ENCODE data around the gene KRT71. TPM values are rescaled to one million over a fixed set of nuclear protein-coding genes. Genes with fewer than 3 reads are reported as not detected.

KRT71 gene
- polyA plus RNA-seq, 3 donors, result not detected

DNA sequence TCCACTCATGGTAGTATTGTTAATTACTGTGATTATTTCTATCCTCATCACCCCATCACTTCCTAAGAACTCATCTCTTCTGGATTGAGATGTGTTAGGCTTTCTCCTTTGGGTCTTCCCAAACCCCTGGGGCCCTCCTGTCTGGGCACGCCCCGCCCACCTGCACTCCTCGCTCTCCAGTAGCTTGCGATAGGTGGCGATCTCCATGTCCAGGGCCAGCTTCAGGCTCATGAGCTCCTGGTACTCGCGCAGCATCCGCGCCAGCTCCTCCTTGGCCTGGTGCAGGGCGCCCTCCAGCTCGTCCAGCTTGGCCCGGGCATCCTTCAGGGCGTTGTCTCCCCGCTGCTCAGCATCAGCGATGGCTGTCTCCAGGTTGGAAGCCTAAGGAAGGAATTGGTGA is 6.8 kb downstream of the KRT71 start:
- H3K27ac ChIP-seq (ENCODE audit: low read depth, low read length), result no peak overlapping the region
- WGBS, 3 donors, result 83 to 88% (median 88%) methylated on average over 15 of the region's 15 CpGs

GRCh38 chr12:52543985-52544883 is 8.7 kb downstream of the KRT71 start:
- 70 to 81% (median 75%) methylated on average over 17 of the region's 17 CpGs for WGBS, 3 donors

DNA sequence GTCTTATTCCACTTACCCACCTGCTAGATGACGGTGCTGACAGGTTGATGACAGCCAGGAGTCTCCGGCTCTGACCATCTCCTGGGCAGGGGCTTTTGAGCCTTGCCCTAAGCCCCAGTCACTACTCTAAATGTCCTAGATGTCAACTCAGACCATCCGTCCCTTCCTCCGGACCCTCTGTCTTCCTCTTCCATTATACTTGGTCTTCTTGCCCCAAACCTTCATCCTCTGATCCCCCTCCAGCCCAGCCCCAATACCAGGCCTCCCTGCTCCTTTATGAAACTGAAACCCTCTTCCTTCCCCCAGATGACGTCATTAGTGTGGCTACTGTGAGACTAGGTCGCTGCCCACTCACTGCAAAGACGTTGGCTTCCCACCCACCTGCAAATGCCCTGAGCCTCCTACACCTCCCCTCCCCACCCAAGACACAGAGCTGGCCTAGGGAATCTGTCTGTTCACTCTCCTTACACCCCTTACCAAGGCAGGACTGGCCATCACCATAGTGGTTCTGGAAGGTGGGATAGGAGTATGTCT is 10.1 kb downstream of the KRT71 start:
- 68 to 71% (median 69%) methylated on average over 7 of the region's 7 CpGs for WGBS, 3 donors
- no peak overlapping the region for H3K27ac ChIP-seq (ENCODE audit: low read depth, low read length)

More at GRCh38 chr12:52543985-52544883, 8.7 kb downstream of the KRT71 start:
- H3K27ac ChIP-seq (ENCODE audit: low read depth, low read length), result no peak overlapping the region

- H3K27ac ChIP-seq (ENCODE audit: low read depth, low read length), result no peak overlapping the region
Observed at GRCh38 chr12:52542157-52542556, 10.8 kb downstream of the KRT71 start.

DNA sequence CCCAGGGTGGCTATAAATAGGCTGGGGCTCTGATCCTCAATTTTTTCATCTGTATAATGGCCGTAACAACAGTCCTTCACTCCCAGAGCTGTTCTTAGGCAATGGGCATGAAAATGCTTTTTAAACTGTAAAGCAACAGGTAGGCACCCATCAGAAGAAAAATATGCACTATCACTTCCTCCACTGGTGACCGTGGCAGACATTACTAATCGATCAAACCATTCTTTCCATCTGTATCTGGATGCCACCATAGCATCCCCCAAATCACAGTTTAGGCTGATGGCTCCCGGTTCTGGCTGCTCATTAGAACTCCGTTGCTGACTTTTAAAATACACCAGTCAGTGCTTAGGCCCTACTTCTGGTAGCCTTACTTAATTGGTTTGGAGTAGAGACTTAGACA is 11.2 kb downstream of the KRT71 start:
- H3K27ac ChIP-seq (ENCODE audit: low read depth, low read length), result no peak overlapping the region
- 91 to 94% (median 91%) methylated on average over 5 of the region's 5 CpGs for WGBS, 3 donors

DNA sequence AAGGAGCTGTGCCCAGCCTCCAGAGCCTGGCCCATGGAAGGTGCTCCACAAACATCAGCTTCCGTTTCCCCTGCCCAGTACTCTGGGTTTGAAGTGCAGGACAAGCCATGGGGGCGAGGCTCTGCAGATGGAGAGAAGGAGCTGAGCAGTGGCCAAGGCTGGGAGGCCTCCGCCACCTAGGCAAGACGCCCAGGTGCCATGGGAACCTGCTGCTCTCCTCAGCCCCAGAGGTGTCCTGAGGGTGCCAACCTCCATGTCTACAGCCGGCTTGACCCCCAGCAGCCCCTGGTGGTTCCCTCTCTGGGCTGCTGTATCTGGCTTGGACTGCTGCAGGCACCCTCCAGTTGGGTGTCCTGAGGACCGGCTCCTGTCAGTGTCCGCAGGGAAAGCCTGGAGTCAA is 12.4 kb downstream of the KRT71 start:
- WGBS, 3 donors, result 92 to 96% (median 94%) methylated on average over 7 of the region's 7 CpGs

DNA sequence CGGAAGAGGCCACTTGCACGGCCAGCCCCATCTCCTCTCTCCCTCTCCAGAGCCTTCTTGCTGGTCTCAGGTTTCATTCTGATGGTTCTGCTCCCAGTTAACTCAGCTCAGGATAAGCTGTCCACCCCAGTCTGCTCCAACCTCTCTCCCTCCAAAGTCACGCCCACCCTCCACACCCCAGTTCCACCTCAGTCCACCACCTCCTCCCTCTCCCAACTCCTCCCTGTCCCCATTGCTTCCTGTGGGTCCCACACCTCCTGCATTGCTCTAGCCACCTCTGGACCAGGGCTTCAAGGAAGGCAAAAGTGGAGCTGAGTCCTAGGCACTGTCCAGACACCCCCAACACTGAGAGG is 13.1 kb downstream of the KRT71 start:
- 80 to 96% (median 85%) methylated on average over 3 of the region's 3 CpGs for WGBS, 3 donors
- no peak overlapping the region for H3K27ac ChIP-seq (ENCODE audit: low read depth, low read length)

More for the DNA sequence above, 12.4 kb downstream of the KRT71 start:
- no peak overlapping the region for H3K27ac ChIP-seq (ENCODE audit: low read depth, low read length)

DNA sequence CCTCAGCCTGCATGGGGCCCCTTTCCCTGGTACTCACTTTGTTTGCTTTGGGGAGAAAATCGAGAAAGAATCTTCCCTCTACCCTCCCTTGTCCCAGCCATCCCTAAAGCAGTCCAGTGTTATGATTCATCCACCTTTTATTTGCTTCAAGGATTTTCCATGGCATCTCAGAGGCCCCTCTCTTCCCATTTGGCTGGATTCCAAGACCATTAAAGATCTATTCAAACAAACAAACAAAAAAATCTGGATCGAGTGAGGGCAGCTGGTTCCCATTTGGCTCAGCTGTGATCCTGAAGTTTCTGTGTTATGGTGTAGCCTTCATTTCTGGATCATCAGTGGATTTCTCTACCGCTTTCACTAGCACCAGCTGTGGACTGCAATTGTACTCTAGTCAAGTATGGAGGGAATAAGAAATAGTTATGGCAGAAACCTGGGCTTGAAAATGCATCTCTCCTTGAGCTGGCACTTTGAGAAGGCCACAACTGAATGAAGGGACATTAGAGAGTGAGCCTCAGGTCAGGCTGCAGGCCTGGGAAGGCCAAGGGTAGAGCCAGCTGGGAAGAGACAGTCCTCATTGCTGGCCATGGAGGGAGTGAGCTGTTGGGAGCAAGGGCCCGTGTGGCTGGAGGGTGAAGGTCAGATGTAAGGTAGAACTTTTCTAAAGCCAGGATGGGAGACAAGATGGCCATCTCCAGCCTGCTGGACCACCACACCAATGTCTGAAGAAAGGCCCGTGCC is 13.7 kb downstream of the KRT71 start:
- 57 to 63% (median 63%) methylated on average over 5 of the region's 5 CpGs for WGBS, 3 donors

DNA sequence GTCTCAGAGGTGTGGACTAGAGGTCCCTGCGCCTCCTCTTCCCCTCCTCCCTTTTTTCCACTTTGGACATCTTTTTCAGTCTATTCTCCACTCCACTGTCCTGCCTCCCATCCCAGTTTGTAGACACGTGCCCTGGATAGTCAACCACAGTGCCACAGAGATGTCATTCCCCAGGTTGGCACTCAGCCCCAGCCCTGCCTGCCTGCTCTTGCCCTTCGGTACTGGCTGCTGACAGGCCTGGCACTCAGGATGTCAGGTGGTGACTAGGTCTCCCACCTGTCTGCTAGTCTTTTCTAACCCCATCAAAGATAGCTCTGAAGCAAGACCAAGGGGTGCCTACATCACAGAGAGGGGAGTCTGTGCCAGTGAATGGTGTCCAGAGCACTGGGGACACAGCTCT is 15.8 kb downstream of the KRT71 start:
- WGBS, 3 donors, result 67 to 86% (median 79%) methylated on average over 3 of the region's 3 CpGs
- H3K27ac ChIP-seq (ENCODE audit: low read depth, low read length), result no peak overlapping the region

More for the DNA sequence above, 13.7 kb downstream of the KRT71 start:
- H3K27ac ChIP-seq (ENCODE audit: low read depth, low read length), result no peak overlapping the region

DNA sequence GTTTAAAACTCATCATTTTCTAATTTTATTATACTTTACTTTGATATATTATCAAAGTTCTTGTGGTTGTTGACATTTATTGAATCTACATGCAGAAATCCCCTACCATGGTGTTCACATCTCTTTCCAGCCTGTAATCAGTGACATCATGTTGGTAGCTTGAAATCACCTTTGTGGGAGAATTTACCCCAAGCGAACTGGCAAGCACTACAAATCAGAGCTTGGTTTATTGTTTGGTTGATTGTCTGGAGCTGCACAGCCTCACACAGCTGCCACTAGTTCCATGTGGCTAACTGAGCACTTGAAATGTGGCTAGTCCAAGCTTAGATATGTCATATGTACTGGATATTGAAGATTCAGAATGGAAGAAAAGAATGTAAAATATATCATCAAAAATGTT is 17.4 kb downstream of the KRT71 start:
- 0 to 68% (median 37%) methylated on average over 1 of the region's 1 CpG for WGBS, 3 donors

DNA sequence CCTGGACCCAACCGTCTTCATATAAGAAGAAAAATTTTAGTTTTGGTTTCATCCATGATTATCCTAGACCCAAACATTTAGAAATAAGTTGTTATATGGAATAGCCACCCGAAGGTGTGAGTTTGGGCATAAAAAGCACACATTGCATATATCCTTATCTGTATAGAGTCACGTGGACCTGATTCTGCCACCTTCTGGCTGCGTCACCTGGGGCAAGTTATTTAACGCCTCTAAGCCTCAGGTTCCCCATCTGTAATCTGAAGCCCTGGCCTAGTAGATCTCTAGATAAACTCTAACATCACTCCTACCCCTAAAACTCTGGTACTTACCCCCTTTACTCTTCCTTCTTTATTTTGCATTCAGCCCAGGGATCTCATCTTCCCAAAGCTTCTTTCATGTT is 18.5 kb downstream of the KRT71 start:
- WGBS, 3 donors, result 74 to 83% (median 78%) methylated on average over 5 of the region's 5 CpGs
- no peak overlapping the region for H3K27ac ChIP-seq (ENCODE audit: low read depth, low read length)

More for the DNA sequence above, 17.4 kb downstream of the KRT71 start:
- no peak overlapping the region for H3K27ac ChIP-seq (ENCODE audit: low read depth, low read length)

DNA sequence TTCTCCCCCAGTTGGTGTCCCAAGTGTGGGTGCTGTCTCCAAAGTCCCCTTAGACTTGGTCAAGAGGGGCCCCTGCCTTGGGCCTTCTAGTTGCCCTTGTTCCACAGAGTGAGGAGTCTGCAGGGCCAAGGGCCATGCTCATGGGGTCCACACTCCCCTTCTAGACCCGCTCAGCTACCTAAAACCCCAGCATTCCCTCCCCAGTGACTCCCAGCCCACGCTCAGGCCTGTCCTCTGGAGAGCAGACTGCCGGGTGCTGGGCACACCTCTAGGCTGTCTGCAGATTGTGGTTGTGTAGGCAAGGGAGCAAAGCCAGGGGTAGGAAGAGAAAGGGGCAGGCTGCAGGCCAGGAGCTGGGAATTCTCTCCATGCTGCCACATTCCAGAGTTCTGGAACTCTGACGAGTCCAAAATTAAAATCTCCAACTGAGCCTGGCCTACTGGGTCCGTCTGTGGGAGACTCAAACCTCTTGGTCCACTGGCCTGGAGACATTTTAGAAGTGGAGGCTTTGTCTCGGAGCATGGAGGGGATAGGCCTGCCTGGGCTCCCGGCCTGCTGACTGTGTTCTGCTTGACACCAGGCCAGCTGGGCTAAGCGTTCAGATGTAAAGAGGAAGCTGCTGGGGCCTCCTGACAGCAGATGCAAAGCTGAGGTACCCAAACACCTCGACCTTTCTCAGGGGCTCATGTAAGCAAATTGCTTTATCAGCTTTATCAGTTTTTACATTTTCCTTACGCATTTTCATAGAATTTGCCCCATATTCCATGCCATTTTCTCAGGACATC is 19.1 kb downstream of the KRT71 start:
- 67 to 82% (median 73%) methylated on average over 10 of the region's 10 CpGs for WGBS, 3 donors
- H3K27ac ChIP-seq (ENCODE audit: low read depth, low read length), result no peak overlapping the region

DNA sequence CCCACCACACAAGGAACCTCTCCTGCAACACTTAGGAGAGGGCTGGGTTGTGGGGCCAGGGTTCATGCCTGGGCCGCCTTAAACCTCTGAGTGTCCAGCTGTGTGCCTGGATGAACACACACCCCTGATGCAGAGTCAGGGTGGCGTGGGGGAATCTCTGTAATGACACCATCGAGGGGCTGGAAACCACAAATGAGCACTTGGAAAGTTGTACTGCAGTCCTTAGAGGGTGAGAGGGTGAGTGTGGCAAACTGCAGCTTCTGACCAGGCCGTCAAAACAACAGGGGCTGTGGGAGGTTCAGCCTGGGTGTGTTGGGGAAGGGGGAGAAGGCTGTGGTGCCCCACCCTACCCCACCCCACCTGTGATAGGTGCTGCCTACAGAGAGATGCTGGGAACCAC is 20.3 kb downstream of the KRT71 start:
- WGBS, 3 donors, result 59 to 81% (median 60%) methylated on average over 3 to 4 of the region's 4 CpGs
- H3K27ac ChIP-seq (ENCODE audit: low read depth, low read length), result no peak overlapping the region

DNA sequence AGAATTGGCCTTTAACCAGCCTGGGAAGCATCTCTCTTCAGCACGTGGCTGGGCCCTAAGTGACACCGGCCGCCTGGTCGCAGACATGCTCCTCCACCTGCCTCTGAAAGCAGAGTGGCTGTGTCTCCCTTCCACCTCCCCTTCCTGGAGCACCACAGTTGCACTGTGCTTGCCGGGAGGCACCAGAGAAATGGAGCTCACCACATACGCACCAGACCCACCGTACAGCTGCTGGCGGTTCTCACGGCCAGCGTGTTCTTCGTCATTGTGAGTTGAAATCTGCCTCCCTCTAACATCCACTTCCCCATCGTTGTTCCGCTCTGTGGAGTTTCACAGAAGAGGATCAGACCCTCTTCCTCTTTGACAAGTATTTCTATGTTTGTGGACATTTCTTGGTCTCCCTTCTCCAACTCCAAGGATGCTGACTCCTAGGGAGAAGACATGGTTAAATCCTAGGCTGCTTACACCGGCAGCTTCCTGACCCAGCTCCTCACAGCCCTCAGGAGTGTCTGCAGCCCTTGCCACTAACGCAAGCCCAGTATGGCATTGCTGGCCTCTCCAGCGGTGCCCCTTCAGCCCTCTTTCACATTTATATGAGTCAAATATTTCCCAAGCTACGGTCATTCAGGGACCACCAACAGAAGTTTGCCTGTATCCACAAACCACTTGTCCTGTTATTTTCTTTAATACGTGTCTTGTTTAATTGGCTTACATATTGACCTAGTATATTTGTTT is 21.2 kb downstream of the KRT71 start:
- H3K27ac ChIP-seq (ENCODE audit: low read depth, low read length), result no peak overlapping the region
- WGBS, 3 donors, result 53 to 76% (median 69%) methylated on average over 18 of the region's 18 CpGs

GRCh38 chr12:52530905-52531304 is 22.0 kb downstream of the KRT71 start:
- no peak overlapping the region for H3K27ac ChIP-seq (ENCODE audit: low read depth, low read length)
- WGBS, 3 donors, result 84 to 91% (median 88%) methylated on average over 2 of the region's 2 CpGs

DNA sequence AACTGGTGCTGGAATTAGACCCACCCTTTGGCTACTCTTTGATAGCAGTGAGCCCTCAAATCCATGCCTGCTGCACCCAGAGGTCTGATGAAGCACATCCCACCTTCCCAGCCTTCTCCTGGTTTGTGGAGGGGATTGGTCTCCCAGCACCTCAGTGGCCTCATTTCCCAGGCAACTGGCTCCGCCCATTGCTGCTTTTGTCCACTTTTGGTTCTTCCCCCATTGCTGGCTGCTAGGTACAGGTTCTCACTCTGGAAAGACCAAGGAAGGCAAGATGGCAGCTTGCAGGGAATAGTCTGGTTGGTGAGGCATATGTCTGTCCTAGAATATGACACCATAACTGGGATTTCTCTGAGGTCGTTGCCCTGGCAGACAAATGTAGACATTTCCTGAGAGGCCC is 22.6 kb downstream of the KRT71 start:
- no peak overlapping the region for H3K27ac ChIP-seq (ENCODE audit: low read depth, low read length)
- 63 to 73% (median 68%) methylated on average over 2 of the region's 2 CpGs for WGBS, 3 donors

GRCh38 chr12:52529846-52530245 is 23.1 kb downstream of the KRT71 start:
- 93 to 95% (median 93%) methylated on average over 9 of the region's 9 CpGs for WGBS, 3 donors
- H3K27ac ChIP-seq (ENCODE audit: low read depth, low read length), result no peak overlapping the region

DNA sequence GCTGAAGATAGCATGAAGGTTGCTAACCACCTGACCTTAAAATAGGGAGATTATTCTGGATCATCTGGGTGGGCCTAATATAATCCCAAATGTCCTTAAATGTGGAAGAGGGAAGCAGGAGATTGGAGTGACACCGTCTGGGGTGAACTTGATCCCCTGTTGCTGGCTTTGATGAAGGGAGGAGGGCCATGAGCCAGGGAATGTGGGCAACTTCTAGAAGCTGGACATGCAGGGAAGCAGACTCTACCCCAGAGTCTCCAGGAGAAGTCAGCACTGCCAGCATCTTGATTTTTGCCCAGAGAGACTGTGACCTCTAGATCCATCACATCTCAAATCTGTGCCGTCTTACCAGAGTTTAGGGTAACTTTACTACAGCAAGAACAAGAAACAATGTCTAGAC is 23.5 kb downstream of the KRT71 start:
- H3K27ac ChIP-seq (ENCODE audit: low read depth, low read length), result no peak overlapping the region
- WGBS, 3 donors, result 92 to 97% (median 95%) methylated on average over 2 of the region's 2 CpGs

Measured in adipose tissue (tissue), 3 donors.